CD14-positive monocyte (primary cell): ENCODE results near the gene IPP. TPM values are rescaled to one million over a fixed set of nuclear protein-coding genes. Genes with fewer than 3 reads are reported as not detected.

Experiments used
- DNase-seq, 3 donors: peaks; one replicate each; pipeline ENCODE4 v3.0.0-alpha.2; 2011 to 2022
- H2AFZ ChIP-seq: 2 replicates; pipeline ENCODE4 v1.6.0; 2012; ENCODE audit warnings: mild to moderate bottlenecking, low read depth, low read length, inconsistent platforms; ENCODE audit not compliant: insufficient read depth, poor library complexity, severe bottlenecking
- H3K27ac ChIP-seq, 2 donors: 1 replicate in 1 of 2; 2 replicates in 1 of 2; pipeline ENCODE4 v1.5.1; 2012 to 2013; ENCODE audit warnings: low read length in 2 of 2, control low read depth in 1 of 2, inconsistent platforms in 1 of 2, low read depth in 1 of 2, mild to moderate bottlenecking in 1 of 2
- H3K27me3 ChIP-seq, 2 donors: one replicate each; pipeline versions ENCODE4 v1.6.0 to v1.6.1; 2011 to 2013; ENCODE audit warnings: low read length in 2 of 2; ENCODE audit not compliant: control insufficient read depth in 2 of 2, insufficient read depth in 2 of 2
- H3K36me3 ChIP-seq, 2 donors: replicated peaks in 1 of 2; 1 replicate in 1 of 2; 2 replicates in 1 of 2; pipeline versions ENCODE4 v1.5.1 to v1.6.1; 2012 to 2013; ENCODE audit warnings: low read length in 2 of 2, control low read depth in 1 of 2, inconsistent platforms in 1 of 2, mild to moderate bottlenecking in 1 of 2; ENCODE audit not compliant: insufficient read depth in 2 of 2, control insufficient read depth in 1 of 2
- H3K4me1 ChIP-seq, 2 donors: 1 replicate in 1 of 2; 2 replicates in 1 of 2; pipeline versions ENCODE4 v1.5.1 to v1.6.1; 2012 to 2013; ENCODE audit warnings: low read length in 2 of 2, control low read depth in 1 of 2, inconsistent platforms in 1 of 2, mild to moderate bottlenecking in 1 of 2, moderate library complexity in 1 of 2; ENCODE audit not compliant: insufficient read depth in 2 of 2, control insufficient read depth in 1 of 2
- H3K4me2 ChIP-seq: replicated peaks from 2 replicates; pipeline ENCODE3; 2012; ENCODE audit warnings: low read length, moderate library complexity, mild to moderate bottlenecking; ENCODE audit not compliant: poor library complexity, severe bottlenecking; ENCODE audit errors: extremely low read depth
- H3K4me3 ChIP-seq, 3 experiments: fragments of 200-600 bp in 1 of 3; sonication (generic) in 1 of 3; replicated peaks in 1 of 3; 1 replicate in 2 of 3; 2 replicates in 1 of 3; pipeline ENCODE4 v1.5.1; 2011 to 2013; ENCODE audit warnings: low read length in 3 of 3, mild to moderate bottlenecking in 3 of 3, control low read depth in 2 of 3, low read depth in 2 of 3, inconsistent platforms in 1 of 3, moderate library complexity in 1 of 3
- H3K79me2 ChIP-seq: 2 replicates; pipeline ENCODE4 v1.6.0; 2012; ENCODE audit warnings: mild to moderate bottlenecking, control low read depth, inconsistent platforms, low read length, moderate library complexity; ENCODE audit not compliant: insufficient read depth
- H3K9ac ChIP-seq: 2 replicates; pipeline ENCODE4 v1.6.0; 2017; ENCODE audit warnings: low read length, mild to moderate bottlenecking; ENCODE audit not compliant: insufficient read depth, poor library complexity, severe bottlenecking
- H3K9me3 ChIP-seq, 2 donors: replicated peaks in 1 of 2; 1 replicate in 1 of 2; 2 replicates in 1 of 2; pipeline versions ENCODE4 v1.5.1 to v1.6.1; 2012 to 2013; ENCODE audit warnings: low read length in 2 of 2, control low read depth in 1 of 2; ENCODE audit not compliant: control insufficient read depth in 1 of 2, insufficient read depth in 1 of 2
- H4K20me1 ChIP-seq: 2 replicates; pipeline ENCODE4 v1.6.0; 2012; ENCODE audit warnings: mild to moderate bottlenecking, low read length, control low read depth, moderate library complexity; ENCODE audit not compliant: insufficient read depth
- H3K27ac Mint-ChIP-seq, 7 donors: one replicate each; pipeline ENCODE4 v1.8.0; 2020; ENCODE audit warnings: mild to moderate bottlenecking in 7 of 7, mixed read lengths in 7 of 7, moderate library complexity in 6 of 7, inconsistent platforms in 2 of 7
- H3K27me3 Mint-ChIP-seq, 3 donors: one replicate each; pipeline ENCODE4 v1.8.0; 2021 to 2022; ENCODE audit warnings: low read depth in 3 of 3, mild to moderate bottlenecking in 3 of 3, mixed read lengths in 3 of 3, moderate library complexity in 3 of 3, inconsistent platforms in 1 of 3
- H3K36me3 Mint-ChIP-seq, 2 donors: one replicate each; pipeline ENCODE4 v1.8.0; 2020; ENCODE audit warnings: mixed read lengths in 2 of 2, inconsistent platforms in 1 of 2, mild to moderate bottlenecking in 1 of 2
- H3K4me1 Mint-ChIP-seq: one replicate; pipeline ENCODE4 v1.8.0; 2020; ENCODE audit warnings: mild to moderate bottlenecking, mixed read lengths
- H3K4me3 Mint-ChIP-seq, 2 donors: one replicate each; pipeline ENCODE4 v1.8.0; 2020; ENCODE audit warnings: mild to moderate bottlenecking in 2 of 2, mixed read lengths in 2 of 2, moderate library complexity in 1 of 2
- H3K9me3 Mint-ChIP-seq, 7 donors: one replicate each; pipeline ENCODE4 v1.8.0; 2020 to 2022; ENCODE audit warnings: mixed read lengths in 7 of 7, mild to moderate bottlenecking in 6 of 7, moderate library complexity in 6 of 7, inconsistent platforms in 2 of 7
- WGBS: methylation state at CpG from one replicate; pipeline ENCODE4 v1.1.5; 2013; ENCODE audit warnings: missing lambda C conversion rate; ENCODE audit not compliant: insufficient coverage; 5-methylcytosine and 5-hydroxymethylcytosine counted together
- intact Hi-C, 2 donors: fragments of 100-400 bp; cut with micrococcal nuclease; formaldehyde crosslinking; loops; one replicate each; pipeline versions ENCODE4 v1.15.0 to v1.15.1; 2023
- polyA plus RNA-seq, 3 donors: library from polyadenylated mRNA; depleted of rRNA in 1 of 3; unstranded in 2 of 3; stranded (reverse) in 1 of 3; fragments of 300-500 nt in 2 of 3; fragments of >200 nt in 1 of 3; fragmentation: Illumina TruSeq in 2 of 3; gene quantifications; 1 replicate in 2 of 3; 2 replicates in 1 of 3; pipeline ENCODE4 v1.2.3, GENCODE V29; 2012 to 2021
- TF ChIP-seq, protein P1 (sequence below): fragments of 200-600 bp; IDR thresholded peaks from one replicate; pipeline ENCODE4 v1.8.0; 2022; ENCODE audit warnings: antibody characterized with exemption, mild to moderate bottlenecking

Gene IPP
- polyA plus RNA-seq, 3 donors: 0.35 to 1.4 (median 1.4) TPM

DNA sequence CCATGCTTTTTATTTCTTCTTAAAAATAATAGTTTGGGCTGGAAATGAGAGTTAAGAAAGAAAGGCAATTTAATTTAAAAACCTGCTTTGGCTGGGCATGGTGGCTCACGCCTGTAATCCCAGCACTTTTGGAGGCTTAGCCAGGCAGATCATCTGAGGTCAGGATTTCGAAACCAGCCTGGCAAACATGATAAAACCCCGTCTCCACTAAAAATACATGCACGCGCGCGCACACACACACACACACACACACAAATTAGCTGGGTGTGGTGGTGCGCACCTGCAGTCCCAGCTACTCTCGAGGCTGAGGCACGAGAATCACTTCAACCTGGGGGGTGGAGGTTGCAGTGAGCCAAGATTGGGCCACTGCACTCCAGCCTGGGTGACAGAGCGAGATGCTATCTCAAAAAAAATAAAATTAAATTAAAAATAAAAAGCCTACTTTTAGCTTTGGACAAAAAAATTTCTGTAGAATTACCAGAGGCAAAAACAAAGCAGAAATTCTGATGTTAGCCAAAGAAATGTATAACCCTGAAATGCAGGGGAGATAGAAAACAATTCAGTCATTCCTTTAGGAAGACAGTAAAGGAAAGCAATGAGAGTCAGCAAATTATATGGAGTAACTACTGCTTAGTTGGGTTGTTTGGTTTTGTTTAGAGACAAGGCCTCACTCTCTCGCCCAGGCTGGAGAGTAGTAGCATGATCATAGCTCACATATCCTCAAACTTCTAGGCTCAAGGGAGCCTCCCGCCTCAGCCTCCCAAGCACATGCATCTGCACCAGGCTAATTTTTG, 15.7 kb upstream of the IPP start:
- Histone ChIP-seq H3K36me3 (no peaks in the 10 kb centered on the region), H3K4me3 (no peak overlapping the region), H3K79me2 (no peaks in the 10 kb centered on the region), H4K20me1 (no peaks in the 10 kb centered on the region), H3K4me2 (no peak overlapping the region), H3K27ac (no peak overlapping the region), H3K9ac (no peak overlapping the region), H3K27me3 (no peaks in the 10 kb centered on the region), H2AFZ (no peak overlapping the region), H3K4me1 (peaks cover 0 to 7% of the 10 kb centered on the region in 2 donors), H3K9me3 (peaks cover 0 to 7% of the 10 kb centered on the region in 2 donors)
- Mint-ChIP-seq H3K27me3 (peaks cover 0 to 2% (median 2%) of the 10 kb centered on the region in 3 donors), H3K27ac (peak overlapping the region in 1 of 7 donors; percentile 25), H3K9me3 (peaks cover 5 to 15% (median 13%) of the 10 kb centered on the region in 7 donors), H3K4me3 (no peak overlapping the region), H3K4me1 (peaks cover 10% of the 10 kb centered on the region), H3K36me3 (peaks cover 0 to 2% of the 10 kb centered on the region in 2 donors)
- TF ChIP-seq, protein P1, sequence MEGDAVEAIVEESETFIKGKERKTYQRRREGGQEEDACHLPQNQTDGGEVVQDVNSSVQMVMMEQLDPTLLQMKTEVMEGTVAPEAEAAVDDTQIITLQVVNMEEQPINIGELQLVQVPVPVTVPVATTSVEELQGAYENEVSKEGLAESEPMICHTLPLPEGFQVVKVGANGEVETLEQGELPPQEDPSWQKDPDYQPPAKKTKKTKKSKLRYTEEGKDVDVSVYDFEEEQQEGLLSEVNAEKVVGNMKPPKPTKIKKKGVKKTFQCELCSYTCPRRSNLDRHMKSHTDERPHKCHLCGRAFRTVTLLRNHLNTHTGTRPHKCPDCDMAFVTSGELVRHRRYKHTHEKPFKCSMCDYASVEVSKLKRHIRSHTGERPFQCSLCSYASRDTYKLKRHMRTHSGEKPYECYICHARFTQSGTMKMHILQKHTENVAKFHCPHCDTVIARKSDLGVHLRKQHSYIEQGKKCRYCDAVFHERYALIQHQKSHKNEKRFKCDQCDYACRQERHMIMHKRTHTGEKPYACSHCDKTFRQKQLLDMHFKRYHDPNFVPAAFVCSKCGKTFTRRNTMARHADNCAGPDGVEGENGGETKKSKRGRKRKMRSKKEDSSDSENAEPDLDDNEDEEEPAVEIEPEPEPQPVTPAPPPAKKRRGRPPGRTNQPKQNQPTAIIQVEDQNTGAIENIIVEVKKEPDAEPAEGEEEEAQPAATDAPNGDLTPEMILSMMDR: no peak
- WGBS: 77% methylated on average over 4 of the region's 13 CpGs
- no peak for DNase-seq
- intact Hi-C loops: no loop called here

DNA sequence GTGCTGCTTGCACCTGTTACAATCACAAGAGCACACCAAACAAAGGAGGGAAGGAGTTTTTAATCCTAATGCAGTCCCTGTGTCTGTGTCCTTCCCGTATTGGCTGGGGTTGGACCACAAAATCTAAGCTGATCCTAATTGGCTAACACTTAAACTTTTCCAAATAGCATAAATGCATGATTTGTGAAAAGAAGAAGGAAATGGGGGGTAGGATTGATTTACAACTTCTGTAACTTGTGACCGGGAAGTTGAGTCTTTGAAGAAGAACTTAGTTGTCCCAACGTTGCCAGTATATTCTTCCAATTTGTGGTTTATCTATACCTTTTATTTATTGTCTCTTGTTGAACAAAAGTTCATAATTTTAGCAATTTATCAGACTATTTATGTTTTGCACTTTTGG, 11.8 kb upstream of the IPP start:
- WGBS: no CpG with 5 or more reads among the region's 3 CpGs
- peaks cover 0 to 2% of the 10 kb centered on the region in 2 donors for H3K36me3 Mint-ChIP-seq
- Histone ChIP-seq H2AFZ (no peak overlapping the region), H3K79me2 (no peaks in the 10 kb centered on the region), H3K4me1 (peaks cover 0 to 7% of the 10 kb centered on the region in 2 donors), H3K36me3 (no peaks in the 10 kb centered on the region), H3K4me2 (no peak overlapping the region), H3K27ac (no peak overlapping the region), H4K20me1 (no peaks in the 10 kb centered on the region), H3K9ac (no peak overlapping the region), H3K27me3 (no peaks in the 10 kb centered on the region), H3K9me3 (peaks cover 0 to 7% of the 10 kb centered on the region in 2 donors), H3K4me3 (no peak overlapping the region)
- DNase-seq: peak in 1 of 3 donors; percentile 18
- H3K4me3 Mint-ChIP-seq: no peak overlapping the region
- peaks cover 1 to 2% (median 2%) of the 10 kb centered on the region in 3 donors for H3K27me3 Mint-ChIP-seq
- peak overlapping the region in 1 of 7 donors; percentile 11 for H3K27ac Mint-ChIP-seq
- intact Hi-C loops: no loop called here
- H3K9me3 Mint-ChIP-seq: peaks cover 5 to 22% (median 15%) of the 10 kb centered on the region in 7 donors
- H3K4me1 Mint-ChIP-seq: peaks cover 10% of the 10 kb centered on the region
- TF ChIP-seq, protein P1: no peak
